H9 (cell line): ENCODE results near the gene NEB. TPM values are rescaled to one million over a fixed set of nuclear protein-coding genes. Genes with fewer than 3 reads are reported as not detected.

ENCODE experiments used
- DNase-seq: peaks from one replicate; pipeline ENCODE4 v3.0.0-alpha.2; 2017
- H2AFZ ChIP-seq: one replicate; pipeline ENCODE4 v1.6.1; 2013; ENCODE audit warnings: mild to moderate bottlenecking, low read length, control low read depth, moderate library complexity
- H2AK5ac ChIP-seq: 2 replicates; pipeline ENCODE4 v1.6.1; 2013; ENCODE audit warnings: low read length, control low read depth, mixed read lengths; ENCODE audit not compliant: insufficient read length
- H2BK120ac ChIP-seq: one replicate; pipeline ENCODE4 v1.6.1; 2013; ENCODE audit warnings: low read depth, mild to moderate bottlenecking, low read length, control low read depth, inconsistent platforms; ENCODE audit not compliant: poor library complexity, severe bottlenecking
- H2BK12ac ChIP-seq: 2 replicates; pipeline ENCODE4 v1.6.1; 2013; ENCODE audit warnings: low read length, control low read depth, mixed read lengths, low read depth; ENCODE audit not compliant: insufficient read length
- H2BK15ac ChIP-seq: 2 replicates; pipeline ENCODE4 v1.6.1; 2013; ENCODE audit warnings: low read depth, low read length, control low read depth
- H2BK20ac ChIP-seq: one replicate; pipeline ENCODE4 v1.6.1; 2013; ENCODE audit warnings: low read depth, mild to moderate bottlenecking, low read length, control low read depth, inconsistent platforms; ENCODE audit not compliant: poor library complexity, severe bottlenecking
- H2BK5ac ChIP-seq: 2 replicates; pipeline ENCODE4 v1.6.1; 2013; ENCODE audit warnings: low read length, control low read depth, mixed read lengths; ENCODE audit not compliant: insufficient read length
- H3K14ac ChIP-seq: 2 replicates; pipeline ENCODE4 v1.6.1; 2013; ENCODE audit warnings: low read length, control low read depth; ENCODE audit not compliant: insufficient read depth
- H3K18ac ChIP-seq: 2 replicates; pipeline ENCODE4 v1.6.1; 2013; ENCODE audit warnings: low read depth, mild to moderate bottlenecking, mixed read lengths, low read length, control low read depth; ENCODE audit not compliant: insufficient read length
- H3K23ac ChIP-seq: 2 replicates; pipeline ENCODE4 v1.6.1; 2013; ENCODE audit warnings: low read length, control low read depth, mixed read lengths, low read depth; ENCODE audit not compliant: insufficient read length
- H3K23me2 ChIP-seq: 2 replicates; pipeline ENCODE4 v1.6.1; 2013; ENCODE audit warnings: low read depth, mild to moderate bottlenecking, mixed read lengths, low read length, control low read depth; ENCODE audit not compliant: insufficient read length, poor library complexity, severe bottlenecking
- H3K27ac ChIP-seq: 2 replicates; pipeline ENCODE4 v1.5.1; 2013; ENCODE audit warnings: low read length, control low read depth, mixed read lengths, low read depth; ENCODE audit not compliant: insufficient read length
- H3K27me3 ChIP-seq: 2 replicates; pipeline ENCODE4 v1.6.1; 2013; ENCODE audit warnings: low read length, control low read depth, inconsistent platforms; ENCODE audit not compliant: insufficient read depth
- H3K4ac ChIP-seq: 2 replicates; pipeline ENCODE4 v1.6.1; 2013; ENCODE audit warnings: low read depth, mild to moderate bottlenecking, control low read depth, inconsistent platforms, low read length, moderate library complexity
- H3K4me1 ChIP-seq: 2 replicates; pipeline ENCODE4 v1.6.1; 2013; ENCODE audit warnings: low read length, control low read depth, inconsistent platforms; ENCODE audit not compliant: insufficient read depth
- H3K4me2 ChIP-seq: 2 replicates; pipeline ENCODE4 v1.6.1; 2013; ENCODE audit warnings: low read length, control low read depth, mixed read lengths; ENCODE audit not compliant: insufficient read length, insufficient read depth
- H3K56ac ChIP-seq: 2 replicates; pipeline ENCODE4 v1.6.1; 2013; ENCODE audit warnings: low read depth, mild to moderate bottlenecking, mixed read lengths, low read length, control low read depth; ENCODE audit not compliant: insufficient read length
- H3K79me1 ChIP-seq: 2 replicates; pipeline ENCODE4 v1.6.1; 2013; ENCODE audit warnings: low read depth, mild to moderate bottlenecking, moderate library complexity, low read length, control low read depth, inconsistent platforms; ENCODE audit not compliant: insufficient read depth, poor library complexity, severe bottlenecking
- H3K79me2 ChIP-seq: 2 replicates; pipeline ENCODE4 v1.6.1; 2013; ENCODE audit warnings: low read length, control low read depth, inconsistent platforms; ENCODE audit not compliant: insufficient read depth
- H3K9ac ChIP-seq: 2 replicates; pipeline ENCODE4 v1.6.1; 2013; ENCODE audit warnings: low read length, control low read depth, mixed read lengths; ENCODE audit not compliant: insufficient read length; ENCODE audit errors: extremely low read depth
- H3K9me3 ChIP-seq: one replicate; pipeline ENCODE4 v1.6.1; 2013; ENCODE audit warnings: low read depth, low read length, inconsistent platforms; ENCODE audit not compliant: control insufficient read depth
- H3T11ph ChIP-seq: one replicate; pipeline ENCODE4 v1.6.1; 2013; ENCODE audit warnings: mild to moderate bottlenecking, low read length, control low read depth, inconsistent platforms
- H4K20me1 ChIP-seq: one replicate; pipeline ENCODE4 v1.6.1; 2013; ENCODE audit not compliant: control insufficient read depth, insufficient read length, insufficient read depth
- H4K5ac ChIP-seq: 2 replicates; pipeline ENCODE4 v1.6.1; 2013; ENCODE audit warnings: low read depth, mild to moderate bottlenecking, mixed read lengths, low read length, control low read depth; ENCODE audit not compliant: insufficient read length
- H4K8ac ChIP-seq: replicated peaks from 2 replicates; pipeline ENCODE4 v1.6.1; 2013; ENCODE audit warnings: low read length, control low read depth, mixed read lengths, low read depth; ENCODE audit not compliant: insufficient read length
- H4K91ac ChIP-seq: 2 replicates; pipeline ENCODE4 v1.6.1; 2013; ENCODE audit warnings: low read depth, mild to moderate bottlenecking, moderate library complexity, mixed read lengths, low read length, control low read depth; ENCODE audit not compliant: insufficient read length
- H3K27ac Mint-ChIP-seq, 3 experiments: 2 replicates in 2 of 3; 3 replicates in 1 of 3; pipeline ENCODE4 v1.8.0; 2020 to 2021; ENCODE audit warnings: mixed read lengths in 3 of 3, mild to moderate bottlenecking in 1 of 3, moderate library complexity in 1 of 3
- H3K27me3 Mint-ChIP-seq: 2 replicates; pipeline ENCODE4 v1.8.0; 2021; ENCODE audit warnings: low read depth, mild to moderate bottlenecking, moderate library complexity, mixed read lengths
- H3K36me3 Mint-ChIP-seq, 3 experiments: 2 replicates in 2 of 3; 3 replicates in 1 of 3; pipeline ENCODE4 v1.8.0; 2020 to 2021; ENCODE audit warnings: low read depth in 3 of 3, mixed read lengths in 3 of 3; ENCODE audit not compliant: insufficient read depth in 1 of 3
- H3K4me1 Mint-ChIP-seq, 2 experiments: 2 replicates each; pipeline ENCODE4 v1.8.0; 2020; ENCODE audit warnings: mixed read lengths in 2 of 2
- H3K4me3 Mint-ChIP-seq, 2 experiments: 2 replicates in 1 of 2; 3 replicates in 1 of 2; pipeline ENCODE4 v1.8.0; 2020 to 2021; ENCODE audit warnings: mild to moderate bottlenecking in 2 of 2, mixed read lengths in 2 of 2, moderate library complexity in 1 of 2
- H3K9me3 Mint-ChIP-seq, 2 experiments: 2 replicates in 1 of 2; 3 replicates in 1 of 2; pipeline ENCODE4 v1.8.0; 2020; ENCODE audit warnings: mild to moderate bottlenecking in 2 of 2, mixed read lengths in 2 of 2, moderate library complexity in 1 of 2
- total RNA-seq: library from RNA; stranded (reverse); gene quantifications from 2 replicates; pipeline ENCODE4 v1.2.1, GENCODE V29; 2021
- TF ChIP-seq, protein P1 (sequence below): fragments of 200-600 bp; sonication (generic); conservative IDR thresholded peaks from 3 replicates; pipeline ENCODE4 v1.8.0; 2021; ENCODE audit warnings: antibody characterized with exemption, mild to moderate bottlenecking

The NEB gene
- total RNA-seq, 1 experiment from 2014 or later = 0.98 TPM

GRCh38 chr2:151624271-151624670, 110.0 kb downstream of the NEB start:
- no peak overlapping the region for H3K27ac ChIP-seq
- H4K20me1 ChIP-seq = no peaks in the 10 kb centered on the region
- no peak overlapping the region for H2BK15ac ChIP-seq
- no peak overlapping the region for H3K9ac ChIP-seq
- Mint-ChIP-seq H3K27ac (no peak overlapping the region), H3K27me3 (peaks cover 2% of the 10 kb centered on the region; the same call in 1 of the 2 replicates), H3K4me3 (no peak overlapping the region), H3K9me3 (no peaks in the 10 kb centered on the region), H3K36me3 (no peaks in the 10 kb centered on the region), H3K4me1 (no peaks in the 10 kb centered on the region)
- no peak overlapping the region for H3K18ac ChIP-seq
- TF ChIP-seq, protein P1, sequence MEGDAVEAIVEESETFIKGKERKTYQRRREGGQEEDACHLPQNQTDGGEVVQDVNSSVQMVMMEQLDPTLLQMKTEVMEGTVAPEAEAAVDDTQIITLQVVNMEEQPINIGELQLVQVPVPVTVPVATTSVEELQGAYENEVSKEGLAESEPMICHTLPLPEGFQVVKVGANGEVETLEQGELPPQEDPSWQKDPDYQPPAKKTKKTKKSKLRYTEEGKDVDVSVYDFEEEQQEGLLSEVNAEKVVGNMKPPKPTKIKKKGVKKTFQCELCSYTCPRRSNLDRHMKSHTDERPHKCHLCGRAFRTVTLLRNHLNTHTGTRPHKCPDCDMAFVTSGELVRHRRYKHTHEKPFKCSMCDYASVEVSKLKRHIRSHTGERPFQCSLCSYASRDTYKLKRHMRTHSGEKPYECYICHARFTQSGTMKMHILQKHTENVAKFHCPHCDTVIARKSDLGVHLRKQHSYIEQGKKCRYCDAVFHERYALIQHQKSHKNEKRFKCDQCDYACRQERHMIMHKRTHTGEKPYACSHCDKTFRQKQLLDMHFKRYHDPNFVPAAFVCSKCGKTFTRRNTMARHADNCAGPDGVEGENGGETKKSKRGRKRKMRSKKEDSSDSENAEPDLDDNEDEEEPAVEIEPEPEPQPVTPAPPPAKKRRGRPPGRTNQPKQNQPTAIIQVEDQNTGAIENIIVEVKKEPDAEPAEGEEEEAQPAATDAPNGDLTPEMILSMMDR = no peak
- no peak overlapping the region for H3K4me2 ChIP-seq
- no peak overlapping the region for H4K8ac ChIP-seq
- H2AFZ ChIP-seq = no peak overlapping the region
- H3K79me1 ChIP-seq = no peaks in the 10 kb centered on the region
- H4K91ac ChIP-seq = no peak overlapping the region
- no peak overlapping the region for H2BK5ac ChIP-seq
- no peak overlapping the region for H2BK120ac ChIP-seq
- no peaks in the 10 kb centered on the region for H3K23me2 ChIP-seq
- H3K4ac ChIP-seq = no peak overlapping the region
- no peak for DNase-seq
- H3K56ac ChIP-seq = no peak overlapping the region
- no peak overlapping the region for H4K5ac ChIP-seq
- no peak overlapping the region for H2BK12ac ChIP-seq
- H3K14ac ChIP-seq = no peak overlapping the region
- H2AK5ac ChIP-seq = no peak overlapping the region
- no peak overlapping the region for H3K23ac ChIP-seq
- H3K27me3 ChIP-seq = no peaks in the 10 kb centered on the region
- H3K9me3 ChIP-seq = no peaks in the 10 kb centered on the region
- H2BK20ac ChIP-seq = no peak overlapping the region
- H3T11ph ChIP-seq = no peak overlapping the region
- no peaks in the 10 kb centered on the region for H3K4me1 ChIP-seq
- no peaks in the 10 kb centered on the region; the same call in 1 of the 2 replicates for H3K79me2 ChIP-seq
